ENCODE measurements around the gene STK38L.

The STK38L gene

GRCh38 chr12:27207615-27208413, 36.3 kb upstream of the STK38L start:
- no peak overlapping the region for H3K27ac ChIP-seq (ENCODE audit: low read length)
- no peak overlapping the region for H2AFZ ChIP-seq (ENCODE audit: low read depth, low read length)
- DNase-seq (no peak), ATAC-seq (ENCODE audit: insufficient read depth, low read depth) (no peak)
- no peaks in the 10 kb centered on the region for H3K4me1 ChIP-seq (ENCODE audit: insufficient read depth, low read length)
- no peak overlapping the region for H3K4me3 ChIP-seq (ENCODE audit: low read depth in 1 of 2, low read length in 2 of 2)
- no peak overlapping the region for H3K4me2 ChIP-seq (ENCODE audit: insufficient read depth, low read length)
- H3K79me2 ChIP-seq (ENCODE audit: insufficient read depth, low read length) = no peaks in the 10 kb centered on the region
- H3K9me3 ChIP-seq (ENCODE audit: insufficient read depth, low read length, severe bottlenecking) = no peaks in the 10 kb centered on the region
- TF ChIP-seq EZH2 (IDR thresholded peaks at IDR 0.05; ENCODE audit: borderline replicate concordance, low read depth, low read length, severe bottlenecking) (no peak), CTCF (IDR thresholded peaks at IDR 0.05; ENCODE audit: borderline replicate concordance, extremely low read depth, low read length, poor library complexity, severe bottlenecking) (no peak)
- no peaks in the 10 kb centered on the region for H3K36me3 ChIP-seq (ENCODE audit: insufficient read depth, low read length)
- no peak overlapping the region for H3K9ac ChIP-seq (ENCODE audit: low read depth, low read length)
- H4K20me1 ChIP-seq (ENCODE audit: insufficient read depth, low read length) = no peaks in the 10 kb centered on the region
- no peaks in the 10 kb centered on the region for H3K27me3 ChIP-seq (ENCODE audit: insufficient read depth, low read length, poor library complexity)

- Histone ChIP-seq H3K9ac (ENCODE audit: low read depth, low read length) (no peak overlapping the region), H3K79me2 (ENCODE audit: insufficient read depth, low read length) (no peaks in the 10 kb centered on the region), H3K27me3 (ENCODE audit: insufficient read depth, low read length, poor library complexity) (no peaks in the 10 kb centered on the region), H4K20me1 (ENCODE audit: insufficient read depth, low read length) (no peaks in the 10 kb centered on the region), H3K4me2 (ENCODE audit: insufficient read depth, low read length) (no peak overlapping the region), H3K9me3 (ENCODE audit: insufficient read depth, low read length, severe bottlenecking) (no peaks in the 10 kb centered on the region), H3K4me1 (ENCODE audit: insufficient read depth, low read length) (no peaks in the 10 kb centered on the region), H3K27ac (ENCODE audit: low read length) (no peak overlapping the region), H2AFZ (ENCODE audit: low read depth, low read length) (no peak overlapping the region), H3K4me3 (ENCODE audit: low read depth in 1 of 2, low read length in 2 of 2) (no peak overlapping the region), H3K36me3 (ENCODE audit: insufficient read depth, low read length) (no peaks in the 10 kb centered on the region)
- DNase-seq = no peak
- ATAC-seq (ENCODE audit: insufficient read depth, low read depth) = no peak
- TF ChIP-seq EZH2 (IDR thresholded peaks at IDR 0.05; ENCODE audit: borderline replicate concordance, low read depth, low read length, severe bottlenecking) (no peak), CTCF (IDR thresholded peaks at IDR 0.05; ENCODE audit: borderline replicate concordance, extremely low read depth, low read length, poor library complexity, severe bottlenecking) (no peak)
Measured at GRCh38 chr12:27208414-27208750, 35.7 kb upstream of the STK38L start.

- Histone ChIP-seq H3K36me3 (ENCODE audit: insufficient read depth, low read length) (no peaks in the 10 kb centered on the region), H3K4me3 (ENCODE audit: low read depth in 1 of 2, low read length in 2 of 2) (no peak overlapping the region), H2AFZ (ENCODE audit: low read depth, low read length) (no peak overlapping the region), H3K4me2 (ENCODE audit: insufficient read depth, low read length) (no peak overlapping the region), H3K9ac (ENCODE audit: low read depth, low read length) (no peak overlapping the region), H4K20me1 (ENCODE audit: insufficient read depth, low read length) (no peaks in the 10 kb centered on the region), H3K79me2 (ENCODE audit: insufficient read depth, low read length) (no peaks in the 10 kb centered on the region), H3K9me3 (ENCODE audit: insufficient read depth, low read length, severe bottlenecking) (no peaks in the 10 kb centered on the region), H3K4me1 (ENCODE audit: insufficient read depth, low read length) (no peaks in the 10 kb centered on the region), H3K27ac (ENCODE audit: low read length) (no peak overlapping the region), H3K27me3 (ENCODE audit: insufficient read depth, low read length, poor library complexity) (no peaks in the 10 kb centered on the region)
- ATAC-seq (ENCODE audit: insufficient read depth, low read depth) = 0 out of 3 replicates have a peak, but pooled peaks have one; percentile 35
- no peak for DNase-seq
- no peak for TF ChIP-seq CTCF (IDR thresholded peaks at IDR 0.05; ENCODE audit: borderline replicate concordance, extremely low read depth, low read length, poor library complexity, severe bottlenecking)
- TF ChIP-seq EZH2 (IDR thresholded peaks at IDR 0.05; ENCODE audit: borderline replicate concordance, low read depth, low read length, severe bottlenecking) = no peak
Measured at GRCh38 chr12:27209257-27209910, 34.7 kb upstream of the STK38L start.
